ENCODE measurements around the gene RGL4. TPM values are rescaled to one million over a fixed set of nuclear protein-coding genes. Genes with fewer than 3 reads are reported as not detected.
A peak's percentile ranks its signal among the peaks of the same experiment; 100 is the strongest.

Gene RGL4
- total and polyA plus RNA-seq, 2 of the 13 experiments (the other 11 are each of a cell fraction or from before 2014, with no cell fraction given) = not detected

DNA sequence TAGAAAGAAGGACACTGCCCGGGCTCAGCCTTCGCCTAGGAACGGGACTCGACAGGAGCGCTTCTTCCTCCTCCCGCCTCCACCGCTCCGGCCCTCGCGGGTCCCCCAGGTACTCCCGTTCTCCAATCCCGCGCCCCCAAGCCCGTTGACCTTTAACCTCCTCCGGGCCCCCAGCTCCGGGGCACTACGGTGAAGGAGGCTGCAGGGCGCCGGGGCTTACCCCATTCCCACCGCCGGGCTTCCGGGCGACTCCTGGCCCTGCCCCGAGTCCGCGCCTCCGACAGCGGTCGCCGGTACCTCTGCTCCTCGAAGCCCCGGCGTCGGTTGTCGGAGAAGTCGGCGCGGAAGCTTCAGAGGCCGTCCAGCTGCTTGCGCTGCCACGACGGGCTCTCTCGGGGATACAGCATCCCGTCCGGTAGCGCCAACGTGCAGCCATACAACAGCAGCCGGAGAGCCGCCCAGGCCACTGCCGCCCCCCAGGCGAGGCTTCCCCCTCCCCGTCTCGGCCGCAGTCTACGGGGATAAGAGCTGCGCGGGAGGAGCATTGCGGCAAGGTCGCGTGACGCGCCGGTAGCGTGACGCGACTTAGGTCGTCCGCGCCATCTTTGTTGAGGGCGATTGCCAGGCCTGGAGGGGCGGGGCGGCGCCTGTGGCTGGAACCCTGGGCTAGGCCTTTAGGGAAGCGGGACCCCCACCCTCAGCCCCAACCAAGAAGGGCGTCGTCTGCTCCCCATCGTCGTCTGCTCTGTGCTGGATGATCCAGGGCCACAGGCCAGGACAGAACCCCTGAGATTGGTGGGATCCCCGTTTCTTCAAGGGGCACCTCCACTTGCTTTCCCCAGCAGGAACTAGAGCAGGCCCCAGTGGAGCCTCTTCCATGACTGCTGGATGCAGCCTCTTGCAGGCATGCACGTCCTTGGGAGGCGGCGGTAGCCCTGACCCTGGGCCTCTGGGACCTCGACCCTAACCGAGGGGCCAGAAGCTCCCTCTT, 26.3 kb downstream of the RGL4 start (continued):
- TF ChIP-seq, protein P1, sequence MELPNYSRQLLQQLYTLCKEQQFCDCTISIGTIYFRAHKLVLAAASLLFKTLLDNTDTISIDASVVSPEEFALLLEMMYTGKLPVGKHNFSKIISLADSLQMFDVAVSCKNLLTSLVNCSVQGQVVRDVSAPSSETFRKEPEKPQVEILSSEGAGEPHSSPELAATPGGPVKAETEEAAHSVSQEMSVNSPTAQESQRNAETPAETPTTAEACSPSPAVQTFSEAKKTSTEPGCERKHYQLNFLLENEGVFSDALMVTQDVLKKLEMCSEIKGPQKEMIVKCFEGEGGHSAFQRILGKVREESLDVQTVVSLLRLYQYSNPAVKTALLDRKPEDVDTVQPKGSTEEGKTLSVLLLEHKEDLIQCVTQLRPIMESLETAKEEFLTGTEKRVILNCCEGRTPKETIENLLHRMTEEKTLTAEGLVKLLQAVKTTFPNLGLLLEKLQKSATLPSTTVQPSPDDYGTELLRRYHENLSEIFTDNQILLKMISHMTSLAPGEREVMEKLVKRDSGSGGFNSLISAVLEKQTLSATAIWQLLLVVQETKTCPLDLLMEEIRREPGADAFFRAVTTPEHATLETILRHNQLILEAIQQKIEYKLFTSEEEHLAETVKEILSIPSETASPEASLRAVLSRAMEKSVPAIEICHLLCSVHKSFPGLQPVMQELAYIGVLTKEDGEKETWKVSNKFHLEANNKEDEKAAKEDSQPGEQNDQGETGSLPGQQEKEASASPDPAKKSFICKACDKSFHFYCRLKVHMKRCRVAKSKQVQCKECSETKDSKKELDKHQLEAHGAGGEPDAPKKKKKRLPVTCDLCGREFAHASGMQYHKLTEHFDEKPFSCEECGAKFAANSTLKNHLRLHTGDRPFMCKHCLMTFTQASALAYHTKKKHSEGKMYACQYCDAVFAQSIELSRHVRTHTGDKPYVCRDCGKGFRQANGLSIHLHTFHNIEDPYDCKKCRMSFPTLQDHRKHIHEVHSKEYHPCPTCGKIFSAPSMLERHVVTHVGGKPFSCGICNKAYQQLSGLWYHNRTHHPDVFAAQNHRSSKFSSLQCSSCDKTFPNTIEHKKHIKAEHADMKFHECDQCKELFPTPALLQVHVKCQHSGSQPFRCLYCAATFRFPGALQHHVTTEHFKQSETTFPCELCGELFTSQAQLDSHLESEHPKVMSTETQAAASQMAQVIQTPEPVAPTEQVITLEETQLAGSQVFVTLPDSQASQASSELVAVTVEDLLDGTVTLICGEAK (IDR thresholded peaks at IDR 0.05) = no peak
- TF ChIP-seq, protein P1 (CRISPR knock-in tag; IDR thresholded peaks at IDR 0.05) = peak; percentile 65; the same call in 1 of the 2 replicates
- TF ChIP-seq MEIS2 (CRISPR knock-in tag; IDR thresholded peaks at IDR 0.05) = peak; percentile 71; the same call in 1 of the 2 replicates
- TF ChIP-seq ZKSCAN5 (CRISPR knock-in tag; IDR thresholded peaks at IDR 0.05) = no peak; the same call in 1 of the 2 replicates
- peak; percentile 94 for TF ChIP-seq CAMTA2 (CRISPR knock-in tag; IDR thresholded peaks at IDR 0.05; ENCODE audit: borderline replicate concordance)
- no peak for TF ChIP-seq CBX1 (IDR thresholded peaks at IDR 0.05; ENCODE audit: low read depth)
- peak; percentile 69; the same call in 1 of the 2 replicates for TF ChIP-seq ZBTB21 (CRISPR knock-in tag; IDR thresholded peaks at IDR 0.05)
- TF ChIP-seq GTF2F1 (IDR thresholded peaks at IDR 0.05; ENCODE audit: low read length) = no peak
- peak; percentile 96 for TF ChIP-seq NR2C2 (CRISPR knock-in tag; IDR thresholded peaks at IDR 0.05; ENCODE audit: borderline replicate concordance)
- TF ChIP-seq, protein P2, sequence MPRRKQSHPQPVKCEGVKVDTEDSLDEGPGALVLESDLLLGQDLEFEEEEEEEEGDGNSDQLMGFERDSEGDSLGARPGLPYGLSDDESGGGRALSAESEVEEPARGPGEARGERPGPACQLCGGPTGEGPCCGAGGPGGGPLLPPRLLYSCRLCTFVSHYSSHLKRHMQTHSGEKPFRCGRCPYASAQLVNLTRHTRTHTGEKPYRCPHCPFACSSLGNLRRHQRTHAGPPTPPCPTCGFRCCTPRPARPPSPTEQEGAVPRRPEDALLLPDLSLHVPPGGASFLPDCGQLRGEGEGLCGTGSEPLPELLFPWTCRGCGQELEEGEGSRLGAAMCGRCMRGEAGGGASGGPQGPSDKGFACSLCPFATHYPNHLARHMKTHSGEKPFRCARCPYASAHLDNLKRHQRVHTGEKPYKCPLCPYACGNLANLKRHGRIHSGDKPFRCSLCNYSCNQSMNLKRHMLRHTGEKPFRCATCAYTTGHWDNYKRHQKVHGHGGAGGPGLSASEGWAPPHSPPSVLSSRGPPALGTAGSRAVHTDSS (CRISPR knock-in tag; conservative IDR thresholded peaks at IDR 0.05) = 0 out of 2 replicates have a peak, but pooled peaks have one; percentile 88
- TF ChIP-seq ZNF431 (CRISPR knock-in tag; IDR thresholded peaks at IDR 0.05; ENCODE audit: borderline replicate concordance, low read depth) = 0 out of 2 replicates have a peak, but pooled peaks have one; percentile 64
- peak in 1 of 2 experiments; percentile 96; a peak in 2 of 4 replicates for TF ChIP-seq KLF16 (CRISPR knock-in tag; IDR thresholded peaks at IDR 0.05)
- TF ChIP-seq LCORL (IDR thresholded peaks at IDR 0.05) = no peak
- peak; percentile 80 for TF ChIP-seq LCORL (CRISPR knock-in tag; IDR thresholded peaks at IDR 0.05)
- TF ChIP-seq ZNF629 (CRISPR knock-in tag; conservative IDR thresholded peaks at IDR 0.05) = no peak
- no peak for TF ChIP-seq ZNF550 (CRISPR knock-in tag; IDR thresholded peaks at IDR 0.05; ENCODE audit: borderline replicate concordance)
